Ecto neural progenitor cell (in vitro differentiated cells): ENCODE measurements around the gene SLC29A2.

ENCODE experiments used
- DNase-seq: peaks from one replicate; pipeline ENCODE4 v3.0.0-alpha.2; 2018; ENCODE audit warnings: low spot score

The SLC29A2 gene

DNA sequence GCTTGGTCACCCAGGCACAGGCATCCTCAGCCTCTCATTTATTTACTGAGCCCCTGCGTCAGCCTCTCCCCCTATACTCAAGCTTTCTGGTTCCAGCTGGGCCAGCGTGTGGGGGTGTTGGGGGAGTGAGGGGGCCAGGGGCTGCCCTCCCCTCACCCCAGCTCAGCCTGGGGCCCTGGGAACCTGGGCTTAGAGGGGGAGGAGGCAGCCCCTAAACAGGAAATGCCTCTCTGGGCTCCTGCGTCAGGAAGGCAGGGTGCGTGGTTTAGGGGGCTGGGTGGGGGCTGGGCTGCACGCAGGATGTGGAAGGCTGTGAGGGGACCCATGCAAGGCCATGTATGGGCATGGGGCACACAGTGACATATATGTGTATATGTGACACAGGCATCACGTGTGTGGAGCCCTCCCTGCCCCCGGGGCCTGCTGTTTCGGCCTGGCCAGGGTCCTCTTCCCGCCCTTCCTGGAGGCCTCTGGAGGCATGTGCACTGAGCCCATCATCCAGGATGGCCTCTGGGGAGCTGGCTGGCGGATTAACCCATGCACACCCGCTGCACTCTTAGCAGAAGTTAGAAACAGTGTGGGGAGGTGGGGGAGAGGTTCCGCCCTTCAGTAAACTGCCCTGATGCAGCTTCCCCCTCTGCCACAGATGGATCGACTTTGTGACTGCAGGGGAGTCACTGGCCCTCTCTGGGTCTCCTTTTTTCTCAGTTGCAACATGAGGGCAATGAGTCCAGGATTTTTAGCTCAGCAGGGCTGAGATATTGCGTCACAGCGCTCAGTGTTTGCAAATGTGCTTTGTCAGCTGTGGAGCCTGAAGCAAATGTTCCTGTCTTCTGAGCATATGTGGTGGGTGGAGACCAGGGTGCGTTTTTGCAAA lies 53.6 kb downstream of the SLC29A2 start:
- no peak for DNase-seq

DNA sequence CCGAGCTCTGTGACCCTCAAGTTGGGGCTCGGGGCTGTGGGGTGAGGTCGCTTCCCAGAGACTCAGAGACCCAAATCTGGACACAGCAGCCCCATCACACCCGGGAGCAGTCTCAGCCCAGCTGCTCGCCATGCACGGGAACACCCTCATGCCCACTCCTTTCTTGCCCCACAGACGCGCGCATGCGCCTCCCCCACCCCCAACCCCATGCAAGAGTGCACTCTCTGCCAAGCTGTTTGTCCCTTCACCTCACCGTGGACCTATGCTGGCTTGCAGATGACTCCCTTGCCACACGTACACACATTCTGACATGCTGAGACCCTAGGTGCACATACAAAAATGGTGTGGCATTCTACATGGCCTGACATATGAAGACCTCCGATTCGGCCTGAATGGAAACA lies 54.2 kb downstream of the SLC29A2 start:
- no peak for DNase-seq

DNA sequence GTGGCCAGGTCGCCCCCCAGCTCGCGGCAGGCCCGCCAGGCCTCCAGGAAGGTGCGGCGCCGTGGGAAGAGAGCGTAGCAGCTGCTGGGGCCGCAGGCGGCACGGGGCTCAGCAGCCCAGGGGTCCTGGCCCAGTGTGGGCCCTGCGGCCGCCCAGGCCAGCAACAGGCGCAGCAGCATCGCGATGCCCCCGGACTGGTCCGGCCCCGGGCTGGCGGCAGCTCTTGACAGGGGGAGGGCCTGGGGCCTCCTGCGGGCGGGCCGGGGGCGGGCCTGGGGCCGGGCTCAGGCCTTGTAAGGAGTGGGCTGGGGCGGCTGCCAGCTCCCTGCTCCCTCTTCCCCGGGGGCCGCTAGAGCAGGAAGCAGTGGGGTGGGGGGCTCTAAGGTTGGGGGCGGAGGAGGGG lies 54.7 kb downstream of the SLC29A2 start, which contains the start of gene CD248:
TSS of gene CD248 (minus strand) at position 196 of the 403 bp plus-strand sequence. CDS start at position 179, 17 bp downstream.
- DNase-seq, result no peak

DNA sequence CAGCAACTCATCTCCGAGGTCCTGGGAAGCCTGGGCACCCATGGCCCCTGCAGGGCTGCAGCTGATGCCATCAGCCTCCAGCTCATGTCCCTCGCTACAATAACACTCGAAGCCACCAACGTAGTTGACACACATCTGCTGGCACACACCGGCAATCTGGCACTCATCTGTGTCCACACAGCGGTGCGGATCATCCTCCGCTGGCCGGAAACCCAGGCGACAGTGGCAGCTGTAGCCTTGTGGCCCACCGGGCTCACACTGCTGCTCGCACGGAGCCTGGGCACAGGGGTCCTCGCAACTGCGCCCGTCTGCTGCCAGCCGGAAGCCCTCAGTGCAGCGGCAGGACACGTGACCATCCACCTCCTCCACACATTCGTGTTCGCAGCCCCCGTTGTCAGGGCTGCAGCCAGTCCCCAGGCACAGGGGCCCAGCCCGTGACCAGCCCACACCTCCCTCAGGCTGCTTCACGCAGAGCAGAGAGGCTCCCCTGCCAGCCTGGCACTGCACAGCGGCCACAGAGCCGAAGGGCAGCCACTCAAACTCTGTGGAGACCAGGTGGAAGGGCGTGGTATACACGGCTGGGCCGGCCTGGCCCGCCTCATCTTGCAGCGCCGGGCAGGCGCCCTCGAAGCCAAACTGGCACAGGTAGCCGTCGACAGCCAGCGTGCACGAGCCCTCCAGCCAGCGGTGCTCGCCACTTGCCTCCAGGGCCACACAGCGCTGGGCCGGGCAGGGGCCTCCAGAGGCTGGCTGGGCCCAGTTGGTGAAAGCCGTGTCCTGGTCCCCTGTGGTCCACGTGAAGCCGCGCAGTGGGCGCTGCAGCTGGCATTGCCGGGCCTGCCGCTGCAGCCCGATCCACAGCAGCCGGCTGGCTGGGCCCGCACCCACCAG lies 55.4 kb downstream of the SLC29A2 start:
- no peak for DNase-seq

DNA sequence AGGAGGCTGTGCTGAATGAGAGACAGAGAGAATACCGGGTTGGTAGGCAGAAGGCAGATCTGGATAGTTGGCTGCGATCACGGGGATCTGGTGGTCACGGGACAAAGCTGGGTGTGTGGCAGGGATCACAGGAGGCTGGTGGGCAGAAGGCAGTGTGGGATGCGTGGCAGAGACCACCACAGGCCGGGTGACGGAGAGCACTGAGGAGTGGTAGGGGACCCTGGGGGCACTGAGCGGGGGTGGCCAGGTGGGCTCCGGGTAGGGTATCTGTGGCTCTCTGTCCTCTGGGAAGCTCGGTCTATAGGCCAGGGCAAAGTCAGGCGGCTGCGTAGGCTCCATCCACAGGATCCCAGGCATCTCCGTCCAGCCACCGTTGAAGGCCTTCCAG lies 56.1 kb downstream of the SLC29A2 start:
- no peak for DNase-seq

DNA sequence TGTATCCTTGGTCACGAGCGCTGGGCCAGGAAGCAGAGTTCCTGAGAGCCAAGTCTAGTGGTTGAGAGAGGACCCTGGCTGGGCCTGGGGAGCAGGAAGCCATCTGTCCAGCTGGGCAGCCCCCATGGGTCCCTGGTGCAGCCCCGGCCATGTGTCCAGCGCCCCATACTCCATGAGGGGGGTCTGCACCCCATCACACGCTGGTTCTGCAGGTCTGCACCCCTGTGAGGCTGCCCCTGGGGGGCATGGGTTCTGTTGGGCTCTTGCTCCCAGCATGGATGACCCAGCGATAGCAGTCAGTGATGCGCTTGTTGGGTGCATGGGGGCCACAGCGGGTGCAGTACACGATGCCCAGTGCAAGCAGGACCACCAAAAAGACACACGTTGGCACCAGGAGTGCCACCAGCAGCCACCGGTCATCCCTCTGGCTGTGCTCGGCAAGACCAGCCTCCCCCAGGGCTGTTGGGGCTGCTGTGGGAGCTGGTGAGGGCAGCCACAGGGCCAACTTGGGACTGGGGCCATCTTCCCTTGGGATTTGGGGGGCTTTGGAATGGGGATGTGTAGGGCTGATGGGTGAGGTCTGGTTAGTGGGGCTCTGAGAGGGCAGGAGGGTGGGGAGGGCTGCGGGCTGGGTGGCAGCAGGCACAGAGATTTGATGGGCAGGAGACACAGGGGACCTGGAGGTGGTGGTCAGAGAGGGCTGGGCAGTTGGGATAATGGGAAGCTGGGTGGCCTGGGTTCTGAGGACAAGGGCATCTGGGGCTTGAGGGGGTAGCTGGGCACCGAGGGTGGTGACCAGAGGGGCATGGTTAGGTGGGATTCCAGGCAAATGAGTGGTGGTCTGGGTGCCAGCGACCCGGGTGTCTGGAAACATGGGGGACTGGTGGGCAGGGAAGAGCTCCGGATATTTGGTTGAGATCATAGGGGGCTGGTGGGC lies 56.7 kb downstream of the SLC29A2 start:
- DNase-seq, result no peak

DNA sequence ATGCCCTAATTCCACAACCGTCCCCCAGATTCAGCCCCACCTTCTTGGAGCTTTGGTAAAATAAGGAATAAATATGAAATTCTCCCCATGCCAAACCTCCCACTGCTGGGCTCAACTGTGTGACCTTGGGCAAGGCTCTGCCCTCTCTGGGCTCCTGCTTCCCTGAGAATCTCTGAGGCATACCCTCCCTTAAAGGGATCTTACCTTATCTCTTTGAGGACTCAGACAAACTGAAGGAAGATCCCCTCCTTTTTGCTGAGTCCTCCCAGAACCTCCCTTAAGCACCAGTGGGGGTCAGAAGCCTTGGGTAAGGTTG lies 57.4 kb downstream of the SLC29A2 start:
- DNase-seq, result no peak

DNA sequence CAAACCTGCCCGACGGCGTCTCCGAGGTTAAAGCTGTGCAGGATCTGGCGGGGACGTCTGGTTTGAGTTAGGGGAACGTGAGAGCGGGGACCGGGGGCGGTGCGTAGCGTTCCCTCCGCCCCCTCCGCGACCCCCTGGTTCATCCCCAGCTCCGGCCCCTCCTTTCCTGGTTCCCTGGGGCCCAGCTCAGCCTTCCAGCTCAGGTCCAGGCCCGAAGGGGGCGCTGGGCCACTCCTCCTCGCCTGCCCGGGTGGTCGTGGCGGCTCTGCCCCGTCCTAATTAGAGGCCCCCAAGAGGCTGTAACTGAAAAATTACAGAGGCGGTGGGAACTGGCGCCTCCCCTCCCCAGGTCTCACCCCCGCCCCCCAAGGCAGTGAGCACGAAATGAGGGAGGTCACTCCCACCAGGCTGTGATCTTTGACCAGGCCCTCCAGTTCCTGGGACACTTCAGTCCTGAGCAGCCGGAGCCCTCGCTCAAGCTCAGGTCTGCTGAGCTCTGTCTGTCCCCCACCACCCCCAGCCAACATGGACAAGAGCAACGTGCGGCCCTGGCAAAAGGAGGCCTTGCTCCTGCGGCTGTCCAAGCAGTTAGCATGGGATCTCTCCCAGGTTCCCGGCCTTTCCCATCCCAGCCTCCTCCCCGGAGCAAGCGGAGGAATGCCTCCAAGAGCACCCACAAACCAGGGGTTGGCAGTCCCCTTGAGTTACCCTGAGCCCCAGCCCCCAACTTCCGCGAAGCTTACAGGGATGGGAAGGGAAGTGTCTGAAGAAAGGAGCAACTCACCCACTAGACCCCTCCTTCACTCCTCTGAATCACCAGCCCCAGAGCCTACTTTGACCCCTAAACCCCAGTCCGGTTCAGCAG lies 58.0 kb downstream of the SLC29A2 start:
- DNase-seq, result no peak

DNA sequence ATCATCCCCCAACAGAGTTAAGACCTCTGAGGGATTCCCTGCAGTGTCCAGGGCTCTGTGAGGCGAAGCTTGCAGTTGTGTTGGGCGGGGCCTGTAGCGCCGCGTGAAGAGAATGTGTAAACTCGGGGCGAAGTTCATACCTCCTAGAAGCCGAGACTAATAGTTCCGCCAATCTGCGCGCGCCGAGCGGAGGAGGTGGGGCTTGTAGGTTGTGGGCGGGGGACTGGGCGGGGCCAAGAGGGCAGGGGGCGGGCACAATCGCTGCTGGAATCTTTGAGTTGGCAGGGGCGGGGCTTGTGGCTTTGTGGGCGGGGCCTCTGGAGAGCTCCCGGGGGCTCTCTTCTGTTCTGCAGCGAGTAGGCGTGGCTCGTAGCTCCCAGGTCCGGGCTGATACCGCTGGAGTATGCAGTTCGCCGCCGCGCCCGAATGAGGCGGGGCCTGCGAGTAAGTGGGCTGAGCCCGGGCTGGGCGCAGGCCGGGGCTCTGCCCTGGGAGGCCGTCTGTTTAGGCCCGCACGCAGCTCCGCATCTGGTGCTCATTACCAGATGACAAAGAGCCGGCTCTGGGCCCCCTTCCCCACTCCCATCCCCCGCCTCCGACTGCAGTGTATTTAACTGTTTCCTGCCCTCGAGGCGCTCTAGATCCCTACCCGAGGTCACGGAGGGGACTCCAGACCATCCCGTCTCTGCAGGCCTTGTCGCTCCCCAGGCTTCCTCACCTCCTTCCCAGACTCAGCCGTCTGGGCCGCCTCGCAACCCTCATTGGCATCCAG lies 58.8 kb downstream of the SLC29A2 start:
- peak; percentile 100 for DNase-seq
